AG04449 (cell line): ENCODE measurements around the gene REN.

ENCODE experiments used
- CTCF ChIA-PET: fragments of 350-600 bp; formaldehyde crosslinking; extraction: SDS; loops from one replicate; lab custom pipeline; 2021; ENCODE audit warnings: antibody characterized with exemption; lab: Yijun Ruan, JAX
- POLR2A ChIA-PET: fragments of 400-600, 350-600 bp; formaldehyde crosslinking; extraction: SDS; loops from one replicate; lab custom pipeline; 2020; ENCODE audit warnings: antibody characterized with exemption, inconsistent platforms; lab: Yijun Ruan, JAX
- DNase-seq: peaks from one replicate; pipeline ENCODE4 v3.0.0-alpha.2; 2010; ENCODE audit warnings: low read depth, low spot score
- H3K4me3 ChIP-seq: 2 replicates; pipeline ENCODE4 v1.5.1; 2011; ENCODE audit warnings: low read depth, mild to moderate bottlenecking, control low read depth, low read length
- TF ChIP-seq, protein P1 (sequence below): IDR thresholded peaks from one replicate; pipeline ENCODE4 v1.5.1; 2011; ENCODE audit warnings: mild to moderate bottlenecking, moderate library complexity, low read length, control low read depth, inconsistent platforms; ENCODE audit not compliant: insufficient read depth; ENCODE audit errors: missing control alignments

The REN gene

DNA sequence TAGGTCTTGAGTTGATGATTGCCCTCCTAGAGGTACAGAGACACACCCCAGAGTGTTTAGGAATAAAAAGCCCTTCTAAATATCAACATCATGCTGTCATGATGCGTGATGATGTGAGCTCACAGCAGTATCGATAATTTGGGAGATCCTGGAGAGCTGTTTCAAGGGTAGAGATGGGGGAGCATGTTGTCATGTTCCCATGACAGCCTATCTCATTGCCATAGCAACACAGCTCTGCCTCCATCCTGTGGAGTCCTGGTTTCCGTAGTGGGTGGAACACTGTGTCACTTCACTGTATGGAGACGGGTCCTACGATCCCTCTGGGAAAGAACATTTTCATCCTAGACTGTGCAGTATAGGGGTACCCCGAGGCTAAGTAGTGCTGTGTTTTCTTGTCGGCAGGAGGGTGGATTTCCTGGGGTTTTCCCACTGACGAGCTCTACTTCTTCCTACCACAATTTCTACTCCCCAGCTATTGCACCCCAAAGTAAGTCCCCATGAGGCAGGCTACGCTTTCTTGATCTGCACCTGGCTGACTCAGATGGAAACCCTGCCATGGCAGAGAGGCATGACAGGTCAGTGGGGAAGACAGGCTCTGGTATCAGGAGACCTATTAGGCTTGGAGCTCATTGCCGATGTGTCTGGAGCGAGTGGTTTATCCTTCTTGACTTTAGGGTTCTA lies 23.0 kb upstream of the REN start:
- TF ChIP-seq, protein P1, sequence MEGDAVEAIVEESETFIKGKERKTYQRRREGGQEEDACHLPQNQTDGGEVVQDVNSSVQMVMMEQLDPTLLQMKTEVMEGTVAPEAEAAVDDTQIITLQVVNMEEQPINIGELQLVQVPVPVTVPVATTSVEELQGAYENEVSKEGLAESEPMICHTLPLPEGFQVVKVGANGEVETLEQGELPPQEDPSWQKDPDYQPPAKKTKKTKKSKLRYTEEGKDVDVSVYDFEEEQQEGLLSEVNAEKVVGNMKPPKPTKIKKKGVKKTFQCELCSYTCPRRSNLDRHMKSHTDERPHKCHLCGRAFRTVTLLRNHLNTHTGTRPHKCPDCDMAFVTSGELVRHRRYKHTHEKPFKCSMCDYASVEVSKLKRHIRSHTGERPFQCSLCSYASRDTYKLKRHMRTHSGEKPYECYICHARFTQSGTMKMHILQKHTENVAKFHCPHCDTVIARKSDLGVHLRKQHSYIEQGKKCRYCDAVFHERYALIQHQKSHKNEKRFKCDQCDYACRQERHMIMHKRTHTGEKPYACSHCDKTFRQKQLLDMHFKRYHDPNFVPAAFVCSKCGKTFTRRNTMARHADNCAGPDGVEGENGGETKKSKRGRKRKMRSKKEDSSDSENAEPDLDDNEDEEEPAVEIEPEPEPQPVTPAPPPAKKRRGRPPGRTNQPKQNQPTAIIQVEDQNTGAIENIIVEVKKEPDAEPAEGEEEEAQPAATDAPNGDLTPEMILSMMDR: no peak
- ChIA-PET CTCF (interaction anchor here (1.1 to 10.2 kb wide), 6 partner anchors 9 to 60 kb away, joined by 3 to 112 read pairs (median 6); partner anchors contain the start of gene GOLT1A), POLR2A (no interaction called here)
- DNase-seq: no peak
- no peak overlapping the region for H3K4me3 ChIP-seq

DNA sequence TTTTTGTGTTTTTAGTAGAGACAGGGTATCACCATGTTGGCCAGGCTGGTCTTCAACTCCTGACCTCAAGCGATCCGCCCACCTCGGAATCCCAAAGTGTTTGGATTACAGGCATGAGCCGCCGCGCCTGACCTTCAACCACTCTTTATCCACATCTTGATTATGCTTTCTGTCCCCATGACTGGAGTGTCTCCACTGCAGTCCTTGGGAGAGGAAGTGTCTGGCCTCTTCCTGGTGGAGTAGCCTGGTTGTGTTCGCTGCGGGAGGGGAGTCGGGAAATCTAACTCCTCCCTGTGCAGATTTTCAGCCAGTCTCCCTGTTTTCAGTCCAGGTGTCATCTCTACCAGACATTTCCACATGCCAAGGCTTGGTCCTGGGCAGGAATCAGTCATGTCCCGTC lies 20.5 kb upstream of the REN start:
- H3K4me3 ChIP-seq: no peak overlapping the region
- ChIA-PET POLR2A (no interaction called here), CTCF (interaction anchor here (1.0 to 10.2 kb wide), 5 partner anchors 12 to 177 kb away, joined by 3 to 112 read pairs (median 4); no protein-coding TSS in a partner anchor)
- TF ChIP-seq, protein P1: no peak
- DNase-seq: no peak

DNA sequence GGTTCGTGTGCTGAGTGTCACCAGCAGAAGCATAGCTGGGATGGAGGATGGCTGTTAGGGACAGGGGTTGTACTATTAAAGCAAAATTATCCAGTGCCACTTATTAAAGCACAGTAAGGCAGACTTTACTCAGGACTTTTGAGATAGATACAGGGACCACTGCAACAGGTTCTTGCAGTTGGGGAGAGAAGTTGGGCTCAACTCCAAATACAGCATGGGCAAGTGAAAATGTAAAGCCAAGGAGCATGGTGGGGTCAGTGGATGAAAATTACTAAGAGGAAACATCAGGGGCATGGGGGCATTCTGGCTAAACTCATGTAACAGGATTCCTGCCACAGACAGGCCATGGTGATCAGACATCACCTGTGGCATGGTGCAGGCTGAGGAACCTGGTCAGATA lies 15.0 kb upstream of the REN start:
- DNase-seq: no peak
- no peak overlapping the region for H3K4me3 ChIP-seq
- POLR2A ChIA-PET: no interaction called here
- TF ChIP-seq, protein P1: no peak
- CTCF ChIA-PET: interaction anchor here (1.8 to 3.8 kb wide), 3 partner anchors 13 to 25 kb away, joined by 4 to 31 read pairs (median 9); no protein-coding TSS in a partner anchor

DNA sequence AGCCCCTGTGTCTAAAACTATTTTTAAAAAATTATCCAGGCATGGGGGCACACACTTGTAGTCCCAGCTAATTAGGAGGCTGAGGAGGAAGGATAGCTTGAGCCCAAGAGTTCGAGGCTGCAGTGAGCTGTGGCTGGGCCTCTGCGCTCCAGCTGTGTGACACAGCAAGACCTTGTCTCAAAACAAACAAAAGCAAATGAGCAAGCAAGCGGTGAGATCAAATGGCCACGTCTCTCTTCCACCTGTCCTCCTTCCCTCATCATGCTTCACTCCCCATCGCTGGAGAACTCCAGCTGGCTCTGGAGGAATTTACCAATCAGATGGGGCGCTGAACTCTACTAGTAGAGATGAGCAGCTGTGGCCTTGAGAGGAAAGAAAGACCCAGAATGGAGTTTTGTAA lies 14.0 kb upstream of the REN start:
- CTCF ChIA-PET: interaction anchor here (1.1 to 3.8 kb wide), 5 partner anchors 12 to 218 kb away, joined by 3 to 31 read pairs (median 4); no protein-coding TSS in a partner anchor
- TF ChIP-seq, protein P1: no peak
- POLR2A ChIA-PET: interaction anchor here (0.6 kb wide), 1 partner anchor 232 kb away, joined by 4 read pairs; no protein-coding TSS in a partner anchor
- H3K4me3 ChIP-seq: no peak overlapping the region
- DNase-seq: no peak

DNA sequence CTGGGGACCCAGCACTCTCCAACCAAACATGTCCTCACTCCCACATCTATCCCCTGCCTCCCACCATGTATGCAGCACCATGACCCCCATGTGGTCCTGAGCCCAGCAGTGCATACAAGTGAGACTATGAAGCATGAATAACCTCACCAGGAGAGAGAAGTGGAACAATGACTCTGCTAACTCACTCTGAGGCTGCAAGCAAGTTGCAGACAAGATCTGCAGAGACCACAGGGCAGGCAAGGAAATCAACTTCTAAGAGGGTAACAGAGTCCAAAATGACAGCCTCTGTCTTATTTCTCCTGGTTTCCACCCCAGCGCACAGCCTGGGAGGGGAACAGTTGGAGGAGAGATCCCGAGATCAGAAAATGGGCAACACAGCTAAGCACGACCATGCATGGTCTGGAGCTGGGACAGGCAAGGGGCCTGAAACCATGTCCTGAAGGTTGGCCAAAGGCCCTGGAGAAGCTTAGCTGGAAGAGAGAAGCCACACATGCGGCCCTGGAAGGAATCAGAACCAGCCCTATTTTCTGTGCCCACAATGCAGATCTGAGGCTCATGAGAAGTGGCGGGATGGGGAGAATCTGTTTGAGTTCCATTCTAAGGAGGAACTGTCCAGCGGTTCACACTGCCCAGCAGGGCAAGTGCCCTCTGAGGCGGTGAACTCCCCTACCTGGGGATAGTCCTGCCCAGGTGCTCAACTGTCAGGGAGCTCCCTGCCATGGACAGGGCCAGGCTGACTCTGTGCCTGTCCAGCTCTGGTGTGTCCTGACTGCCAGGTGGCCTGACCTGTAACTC lies 12.5 kb upstream of the REN start:
- no peak for DNase-seq
- POLR2A ChIA-PET: no interaction called here
- CTCF ChIA-PET: interaction anchor here (0.8 to 3.8 kb wide), 7 partner anchors 11 to 220 kb away, joined by 3 to 31 read pairs (median 3); no protein-coding TSS in a partner anchor
- TF ChIP-seq, protein P1: no peak
- no peak overlapping the region for H3K4me3 ChIP-seq
